ENCODE results near the gene HRH2. TPM values are rescaled to one million over a fixed set of nuclear protein-coding genes. Genes with fewer than 3 reads are reported as not detected.
A peak's percentile ranks its signal among the peaks of the same experiment; 100 is the strongest.

HRH2 gene
- polyA plus RNA-seq, 3 donors from 2014 or later, result 0.11 to 0.34 (median 0.14) TPM

- peaks cover 7 to 15% of the 10 kb centered on the region in 2 donors for H3K4me1 Mint-ChIP-seq
- H3K9me3 Mint-ChIP-seq, result no peaks in the 10 kb centered on the region
- H3K27me3 Mint-ChIP-seq (ENCODE audit: low read depth in 3 of 3), result peaks cover 4 to 10% (median 7%) of the 10 kb centered on the region in 3 donors
- no peaks in the 10 kb centered on the region for H3K36me3 Mint-ChIP-seq
- H3K4me3 Mint-ChIP-seq, result no peak overlapping the region
- no peak for DNase-seq
- H3K27ac Mint-ChIP-seq, result no peak overlapping the region
These were observed 37.6 kb downstream of the HRH2 start for GRCh38 chr5:175695161-175696126.

GRCh38 chr5:175696139-175696854 lies 38.4 kb downstream of the HRH2 start:
- no peaks in the 10 kb centered on the region for H3K9me3 Mint-ChIP-seq
- peaks cover 0 to 10% (median 3%) of the 10 kb centered on the region in 3 donors for H3K27me3 Mint-ChIP-seq (ENCODE audit: low read depth in 3 of 3)
- H3K36me3 Mint-ChIP-seq, result no peaks in the 10 kb centered on the region
- peaks cover 7 to 14% of the 10 kb centered on the region in 2 donors for H3K4me1 Mint-ChIP-seq
- peak; percentile 10 to 17 (median 15) for DNase-seq
- H3K4me3 Mint-ChIP-seq, result peak overlapping the region in 2 of 5 donors; percentile 5 to 10
- H3K27ac Mint-ChIP-seq, result no peak overlapping the region

- Mint-ChIP-seq H3K9me3 (no peaks in the 10 kb centered on the region), H3K27ac (no peak overlapping the region), H3K4me1 (peaks cover 7 to 14% of the 10 kb centered on the region in 2 donors), H3K36me3 (no peaks in the 10 kb centered on the region), H3K27me3 (ENCODE audit: low read depth in 3 of 3) (peaks cover 3 to 10% (median 4%) of the 10 kb centered on the region in 3 donors), H3K4me3 (no peak overlapping the region)
- no peak for DNase-seq
These were observed 39.0 kb downstream of the HRH2 start for GRCh38 chr5:175696855-175697198.

GRCh38 chr5:175697846-175698245 lies 40.0 kb downstream of the HRH2 start:
- Mint-ChIP-seq H3K36me3 (no peaks in the 10 kb centered on the region), H3K4me3 (peak overlapping the region in 1 of 5 donors; percentile 8), H3K27me3 (ENCODE audit: low read depth in 3 of 3) (peaks cover 4 to 7% (median 5%) of the 10 kb centered on the region in 3 donors), H3K9me3 (no peaks in the 10 kb centered on the region), H3K4me1 (peaks cover 7 to 14% of the 10 kb centered on the region in 2 donors), H3K27ac (no peak overlapping the region)
- no peak for DNase-seq

- H3K27me3 Mint-ChIP-seq (ENCODE audit: low read depth in 3 of 3), result peaks cover 4 to 7% (median 5%) of the 10 kb centered on the region in 3 donors
- H3K9me3 Mint-ChIP-seq, result no peaks in the 10 kb centered on the region
- H3K27ac Mint-ChIP-seq, result no peak overlapping the region
- DNase-seq, result no peak
- H3K4me3 Mint-ChIP-seq, result no peak overlapping the region
- no peaks in the 10 kb centered on the region for H3K36me3 Mint-ChIP-seq
- peaks cover 7 to 14% of the 10 kb centered on the region in 2 donors for H3K4me1 Mint-ChIP-seq
These were observed 40.7 kb downstream of the HRH2 start for GRCh38 chr5:175698401-175699115.

- no peaks in the 10 kb centered on the region for H3K36me3 Mint-ChIP-seq
- no peak overlapping the region for H3K27ac Mint-ChIP-seq
- no peak overlapping the region for H3K4me3 Mint-ChIP-seq
- DNase-seq, result no peak
- H3K4me1 Mint-ChIP-seq, result peaks cover 7 to 10% of the 10 kb centered on the region in 2 donors
- peaks cover 3 to 7% (median 4%) of the 10 kb centered on the region in 3 donors for H3K27me3 Mint-ChIP-seq (ENCODE audit: low read depth in 3 of 3)
- no peaks in the 10 kb centered on the region for H3K9me3 Mint-ChIP-seq
These were observed 43.1 kb downstream of the HRH2 start for GRCh38 chr5:175700991-175701390.

GRCh38 chr5:175701797-175702196 lies 43.9 kb downstream of the HRH2 start:
- no peak overlapping the region for H3K27ac Mint-ChIP-seq
- no peaks in the 10 kb centered on the region for H3K36me3 Mint-ChIP-seq
- H3K27me3 Mint-ChIP-seq (ENCODE audit: low read depth in 3 of 3), result peaks cover 4 to 7% (median 5%) of the 10 kb centered on the region in 3 donors
- DNase-seq, result no peak
- peaks cover 0 to 5% of the 10 kb centered on the region in 2 donors for H3K4me1 Mint-ChIP-seq
- no peak overlapping the region for H3K4me3 Mint-ChIP-seq
- no peaks in the 10 kb centered on the region for H3K9me3 Mint-ChIP-seq

GRCh38 chr5:175706499-175706898 lies 48.6 kb downstream of the HRH2 start:
- H3K4me3 Mint-ChIP-seq, result no peak overlapping the region
- no peak overlapping the region for H3K27ac Mint-ChIP-seq
- no peaks in the 10 kb centered on the region for H3K4me1 Mint-ChIP-seq
- H3K27me3 Mint-ChIP-seq (ENCODE audit: low read depth in 3 of 3), result peaks cover 6 to 9% (median 7%) of the 10 kb centered on the region in 3 donors
- no peaks in the 10 kb centered on the region for H3K9me3 Mint-ChIP-seq
- H3K36me3 Mint-ChIP-seq, result no peaks in the 10 kb centered on the region
- no peak for DNase-seq

- Mint-ChIP-seq H3K27me3 (ENCODE audit: low read depth in 3 of 3) (peaks cover 2 to 8% (median 7%) of the 10 kb centered on the region in 3 donors), H3K4me1 (no peaks in the 10 kb centered on the region), H3K4me3 (no peak overlapping the region), H3K9me3 (no peaks in the 10 kb centered on the region), H3K27ac (no peak overlapping the region), H3K36me3 (no peaks in the 10 kb centered on the region)
- no peak for DNase-seq
These were observed 50.0 kb downstream of the HRH2 start for GRCh38 chr5:175707751-175708375.

- Mint-ChIP-seq H3K9me3 (no peaks in the 10 kb centered on the region), H3K27me3 (ENCODE audit: low read depth in 3 of 3) (peaks cover 2 to 13% (median 7%) of the 10 kb centered on the region in 3 donors), H3K36me3 (no peaks in the 10 kb centered on the region), H3K4me1 (no peaks in the 10 kb centered on the region), H3K27ac (no peak overlapping the region), H3K4me3 (no peak overlapping the region)
- no peak for DNase-seq
These were observed 51.5 kb downstream of the HRH2 start for GRCh38 chr5:175709276-175709781.

GRCh38 chr5:175710326-175710725 lies 52.5 kb downstream of the HRH2 start:
- Mint-ChIP-seq H3K27me3 (ENCODE audit: low read depth in 3 of 3) (peaks cover 4 to 13% (median 7%) of the 10 kb centered on the region in 3 donors), H3K4me3 (no peak overlapping the region), H3K36me3 (no peaks in the 10 kb centered on the region), H3K4me1 (no peaks in the 10 kb centered on the region), H3K27ac (no peak overlapping the region), H3K9me3 (no peaks in the 10 kb centered on the region)
- no peak for DNase-seq

GRCh38 chr5:175711031-175711430 lies 53.2 kb downstream of the HRH2 start:
- no peak for DNase-seq
- Mint-ChIP-seq H3K36me3 (no peaks in the 10 kb centered on the region), H3K27ac (no peak overlapping the region), H3K27me3 (ENCODE audit: low read depth in 3 of 3) (peaks cover 4 to 15% (median 9%) of the 10 kb centered on the region in 3 donors), H3K4me3 (no peak overlapping the region), H3K9me3 (no peaks in the 10 kb centered on the region), H3K4me1 (no peaks in the 10 kb centered on the region)

All from immature natural killer cell (primary cell).